TTC549 (cell line): ENCODE results near the gene TBC1D5.
"Not testable (repeated sequence)": the region's sequence is repeated elsewhere in the genome, so short reads cannot be mapped to it uniquely, and the experiment has no call there.

Experiments
- FAIRE-seq: peaks from 2 replicates; lab custom pipeline; 2012; peaks lifted over from hg19 to GRCh38; lab: Jason Lieb, UNC

Gene TBC1D5

GRCh38 chr3:17714473-17714872, 28.0 kb downstream of the TBC1D5 start:
- no peak for FAIRE-seq

- no peak for FAIRE-seq
Measured at GRCh38 chr3:17709236-17709810, 33.1 kb downstream of the TBC1D5 start.

DNA sequence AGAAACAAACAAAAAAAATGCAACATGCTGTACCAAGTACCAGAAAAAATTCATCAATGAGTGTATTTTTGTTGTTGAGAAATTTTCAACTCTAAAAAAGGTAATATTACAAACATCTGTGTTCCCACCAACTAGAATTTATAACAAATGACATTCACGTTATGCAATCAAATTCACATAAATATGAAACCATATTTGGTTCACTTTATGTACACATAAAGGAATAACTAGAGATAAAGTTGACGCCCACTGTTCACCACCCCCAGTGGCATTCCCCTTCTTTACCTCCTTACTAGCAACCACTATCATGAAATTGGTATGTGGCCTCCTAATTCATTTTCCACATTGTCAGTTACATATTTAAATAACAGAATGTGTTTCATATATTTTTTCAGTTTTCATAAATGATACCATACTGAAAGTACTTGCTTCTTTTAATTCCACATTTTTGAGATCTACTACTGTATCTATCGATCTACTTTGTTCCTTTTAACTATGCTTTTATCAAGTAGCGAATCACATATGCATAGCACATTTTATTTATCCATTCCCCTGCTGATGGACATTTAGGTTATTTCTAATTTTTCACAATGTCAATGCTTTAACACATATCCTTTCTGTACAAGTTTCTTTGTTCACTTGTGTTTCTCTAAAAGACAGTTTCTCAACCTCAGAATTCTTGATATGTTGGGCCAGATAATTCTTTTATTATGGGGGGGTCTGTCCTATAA, 34.5 kb downstream of the TBC1D5 start:
- FAIRE-seq, result no peak

DNA sequence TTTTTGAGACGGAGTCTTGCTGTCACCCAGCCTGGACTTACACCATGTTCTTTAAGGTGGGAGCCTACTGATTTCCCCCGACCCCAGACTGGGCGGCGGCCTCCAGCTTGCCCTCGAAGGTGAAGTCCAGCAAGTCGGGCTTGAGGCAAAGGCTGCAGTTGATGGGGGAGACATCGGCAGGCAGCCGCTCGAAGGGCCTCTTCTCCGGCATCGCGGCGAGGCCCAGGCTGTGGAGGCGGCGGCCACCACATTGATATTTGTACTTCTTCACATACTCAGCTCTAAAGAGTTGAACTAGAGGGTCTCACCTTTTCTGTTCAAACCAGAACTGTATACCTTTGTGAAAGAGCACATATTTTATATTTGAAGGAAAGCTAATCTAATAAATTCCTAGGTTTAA, 36.4 kb downstream of the TBC1D5 start:
- not testable (repeated sequence) for FAIRE-seq

GRCh38 chr3:17699815-17700214, 42.6 kb downstream of the TBC1D5 start:
- FAIRE-seq, result not testable (repeated sequence)

- FAIRE-seq, result not testable (repeated sequence)
Measured at GRCh38 chr3:17695665-17696064, 46.8 kb downstream of the TBC1D5 start.

DNA sequence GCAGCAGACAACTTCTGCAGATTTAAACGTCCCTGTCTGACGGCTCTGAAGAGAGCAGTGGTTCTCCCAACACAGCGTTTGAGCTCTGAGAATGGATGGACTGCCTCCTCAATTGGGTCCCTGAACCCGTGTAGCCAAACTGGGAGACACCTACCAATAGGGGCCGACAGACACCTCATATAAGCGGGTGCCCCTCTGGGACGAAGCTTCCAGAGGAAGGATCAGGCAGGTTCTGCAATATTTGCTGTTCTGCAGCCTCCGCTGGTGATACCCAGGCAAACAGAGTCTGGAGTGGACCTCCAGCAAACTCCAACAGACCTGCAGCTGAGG, 48.8 kb downstream of the TBC1D5 start:
- not testable (repeated sequence) for FAIRE-seq

GRCh38 chr3:17692846-17693669, 49.4 kb downstream of the TBC1D5 start:
- FAIRE-seq, result not testable (repeated sequence)

DNA sequence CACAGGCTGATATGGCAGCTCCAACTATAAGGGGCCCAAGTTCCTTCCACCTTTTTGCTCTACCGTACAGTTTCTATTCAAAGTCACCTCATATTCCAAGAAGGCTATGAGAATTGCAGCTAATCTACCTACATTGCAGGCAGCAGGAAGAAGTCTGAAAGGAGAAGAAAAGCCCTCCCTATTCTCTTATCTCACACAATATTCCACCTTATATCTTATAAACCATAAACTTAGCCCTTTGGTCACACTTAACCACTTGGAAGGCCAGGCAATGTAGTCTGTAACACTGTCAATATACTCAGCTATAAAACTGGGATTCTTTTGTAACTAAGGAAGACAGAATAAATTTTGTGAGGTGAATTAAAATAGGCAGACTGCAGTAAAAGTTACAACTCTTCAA, 54.9 kb downstream of the TBC1D5 start:
- no peak for FAIRE-seq

- no peak for FAIRE-seq
Measured at GRCh38 chr3:17686613-17687012, 55.8 kb downstream of the TBC1D5 start.

- FAIRE-seq, result no peak
Measured at GRCh38 chr3:17683542-17684207, 58.8 kb downstream of the TBC1D5 start.

GRCh38 chr3:17680530-17680929, 61.9 kb downstream of the TBC1D5 start:
- FAIRE-seq, result no peak

GRCh38 chr3:17678116-17678741, 64.2 kb downstream of the TBC1D5 start:
- no peak for FAIRE-seq

DNA sequence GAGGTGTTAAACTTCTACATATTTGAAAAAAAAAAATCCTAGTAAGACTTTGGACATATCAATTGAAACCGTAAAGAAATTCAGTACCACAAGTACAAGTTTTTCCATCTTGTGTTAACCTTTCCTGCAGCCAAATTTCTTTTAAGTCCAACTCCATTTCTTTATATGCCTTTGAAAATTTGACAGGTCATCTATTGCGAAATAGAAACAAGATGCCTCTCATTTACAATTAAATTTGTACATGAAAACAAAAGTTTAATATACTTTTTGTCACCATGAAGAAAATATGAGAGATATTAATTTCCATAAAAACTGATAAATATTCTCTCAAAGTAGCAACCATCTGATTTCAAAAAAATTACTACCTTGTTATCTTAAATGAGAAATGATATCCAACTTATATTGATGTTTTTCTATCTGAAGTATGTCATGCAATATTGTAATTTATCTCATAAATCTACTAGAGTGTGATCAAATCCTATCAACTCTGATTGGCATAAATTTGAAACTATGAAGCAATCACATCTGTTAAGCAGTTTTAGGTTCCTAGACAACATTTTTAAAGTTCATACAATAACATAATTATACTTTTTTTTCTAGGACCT, 68.2 kb downstream of the TBC1D5 start:
- no peak for FAIRE-seq

GRCh38 chr3:17672506-17672905, 69.9 kb downstream of the TBC1D5 start:
- FAIRE-seq, result no peak

GRCh38 chr3:17670749-17671148, 71.7 kb downstream of the TBC1D5 start:
- no peak for FAIRE-seq

DNA sequence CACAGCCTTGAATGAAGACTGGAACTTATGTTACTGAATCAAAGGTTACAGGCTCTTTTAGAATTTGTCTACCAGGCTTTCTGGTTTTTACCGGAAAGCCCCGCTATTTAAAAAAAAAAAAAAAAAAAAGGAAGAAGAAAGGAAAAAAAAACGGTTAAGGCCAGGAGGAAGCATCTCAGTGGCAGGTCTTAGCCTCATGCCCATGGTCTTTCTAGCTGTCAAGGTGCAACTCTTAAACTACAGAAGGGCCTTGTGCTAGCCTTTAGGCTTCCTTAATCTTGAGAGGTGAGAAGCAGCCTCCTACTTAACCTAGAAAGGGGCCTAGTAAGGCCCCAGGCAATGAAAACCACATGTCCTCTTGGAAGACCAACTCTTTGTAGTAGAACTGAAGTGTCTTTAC, 77.5 kb downstream of the TBC1D5 start:
- FAIRE-seq, result no peak

GRCh38 chr3:17656264-17656663, 86.2 kb downstream of the TBC1D5 start:
- no peak for FAIRE-seq

- no peak for FAIRE-seq
Measured at GRCh38 chr3:17655743-17656142, 86.7 kb downstream of the TBC1D5 start.

- FAIRE-seq, result not testable (repeated sequence)
Measured at GRCh38 chr3:17649748-17650147, 92.7 kb downstream of the TBC1D5 start.

DNA sequence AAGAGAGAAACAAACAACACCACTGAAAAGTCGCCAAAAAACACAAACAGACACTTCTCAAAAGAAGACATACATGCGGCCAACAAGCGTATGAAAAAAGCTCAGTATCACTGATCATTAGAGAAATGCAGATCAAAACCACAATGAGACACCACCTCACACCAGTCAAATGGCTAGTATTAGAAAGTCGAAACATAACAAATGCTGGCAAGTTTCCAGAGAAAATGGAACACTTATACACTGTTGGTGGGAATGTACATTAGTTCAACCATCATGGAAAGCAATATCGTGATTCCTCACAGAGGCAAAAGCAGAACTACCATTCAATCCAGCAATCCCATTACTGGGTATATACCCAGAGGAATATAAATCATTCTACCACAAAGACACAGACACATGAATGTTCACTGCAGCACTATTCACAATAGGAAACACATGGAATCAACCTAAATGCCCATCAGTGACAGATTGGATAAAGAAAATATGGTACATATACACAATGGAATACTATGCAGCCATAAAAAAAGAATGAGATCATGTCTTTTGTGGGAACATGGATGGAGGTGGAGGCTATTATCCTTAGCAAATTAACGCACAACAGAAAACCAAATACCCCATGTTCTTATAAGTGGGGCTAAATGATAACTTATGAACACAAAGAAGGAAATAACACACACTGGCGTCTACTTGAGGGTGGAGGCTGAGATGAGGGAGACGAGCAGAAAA, 93.6 kb downstream of the TBC1D5 start:
- not testable (repeated sequence) for FAIRE-seq
